ENCODE data around the gene CCNF.
A peak's percentile ranks its signal among the peaks of the same experiment; 100 is the strongest.

The CCNF gene

DNA sequence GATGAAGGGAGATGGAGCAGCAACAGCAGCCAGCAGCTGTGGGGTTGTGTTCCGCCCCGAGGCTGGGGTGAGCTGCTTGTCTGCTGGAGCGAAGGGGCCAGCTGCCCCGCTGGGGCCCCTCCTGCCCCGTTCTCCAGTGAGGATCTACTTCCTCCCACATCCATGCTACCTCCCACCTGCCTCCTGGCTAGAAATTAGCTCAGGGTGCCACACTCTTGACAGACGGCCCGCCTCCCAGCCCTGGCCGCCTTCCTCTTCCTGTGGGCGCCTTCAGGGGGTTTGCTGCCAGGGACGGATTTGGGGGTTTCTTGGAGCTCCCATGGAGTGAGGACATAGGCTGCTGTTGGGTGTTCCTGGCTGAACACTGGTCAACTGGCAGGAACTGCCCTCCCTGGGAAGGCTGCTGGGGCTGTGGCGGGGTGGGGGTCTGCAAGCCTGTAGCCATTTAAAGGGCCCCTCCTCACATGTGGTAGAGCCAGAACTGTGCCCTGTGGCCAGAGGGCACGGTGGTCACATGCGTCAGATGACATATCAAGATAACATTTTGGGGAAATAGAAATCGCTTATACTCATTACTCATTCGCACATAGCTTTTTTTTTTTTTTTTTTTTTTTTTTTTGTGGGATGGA is 58.8 kb downstream of the CCNF start:
- DNase-seq = no peak

DNA sequence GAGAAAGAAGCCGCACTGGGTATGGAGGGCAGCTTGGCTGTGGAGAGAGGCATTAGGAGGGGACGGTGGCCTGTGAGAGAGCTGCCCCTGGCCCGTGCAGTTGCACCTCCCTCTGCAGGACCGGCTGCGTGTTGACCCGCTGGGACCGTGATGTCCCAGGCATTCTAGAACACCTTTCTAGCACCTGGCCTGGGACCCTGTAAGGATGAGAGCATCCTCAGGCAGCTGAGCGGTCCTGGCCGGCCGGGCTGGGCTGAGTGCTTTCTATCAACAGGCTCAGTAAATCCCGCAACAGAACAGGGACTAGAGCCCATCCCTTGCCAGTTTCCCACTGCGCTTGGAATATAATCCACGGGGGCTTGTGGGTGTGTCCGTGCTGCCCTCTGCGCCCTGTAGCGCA is 60.3 kb downstream of the CCNF start:
- no peak for DNase-seq

GRCh38 chr16:2490190-2491105 is 61.2 kb downstream of the CCNF start:
- no peak for DNase-seq

DNA sequence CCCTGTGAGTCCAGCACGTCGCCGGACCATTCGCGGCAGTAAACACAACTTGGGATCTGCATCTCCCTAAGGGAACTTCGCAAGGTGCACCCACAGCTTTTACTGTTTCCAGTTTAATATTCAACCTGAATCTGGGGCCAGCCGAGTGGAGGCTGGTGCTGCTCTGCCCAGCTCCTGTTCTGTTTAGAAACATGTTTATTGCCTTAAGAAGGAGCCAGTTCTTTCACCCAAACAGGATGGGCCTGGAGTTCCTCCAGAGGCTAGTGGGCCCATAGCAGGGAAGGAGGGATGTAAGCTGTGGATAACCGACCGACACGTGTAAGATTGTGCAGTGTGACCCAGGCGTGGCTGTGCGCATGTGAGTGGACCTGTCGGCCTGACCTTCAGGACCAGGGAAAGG is 63.0 kb downstream of the CCNF start:
- DNase-seq = no peak

- DNase-seq = no peak
Measured at GRCh38 chr16:2493605-2494004, 64.4 kb downstream of the CCNF start.

DNA sequence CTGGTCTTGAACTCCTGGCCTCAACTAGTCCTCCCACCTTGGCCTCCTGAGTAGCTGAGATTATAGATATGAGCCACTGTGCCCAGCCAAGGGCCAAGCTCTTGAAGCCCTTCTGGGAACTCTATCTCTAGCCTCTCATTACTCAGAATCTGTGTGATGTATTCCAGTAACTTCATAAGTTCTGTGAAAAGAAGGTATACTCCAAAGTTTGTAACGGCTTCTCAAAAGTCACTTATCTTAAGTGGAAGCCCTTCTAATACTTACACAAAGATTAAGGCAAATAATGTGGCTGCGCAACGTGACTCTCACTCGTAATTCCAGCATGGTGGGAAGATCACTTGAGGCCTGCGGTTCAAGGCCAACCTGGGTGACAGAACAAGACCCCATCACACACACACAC is 65.4 kb downstream of the CCNF start:
- DNase-seq = no peak

GRCh38 chr16:2495041-2495440 is 65.8 kb downstream of the CCNF start:
- DNase-seq = no peak

GRCh38 chr16:2496223-2497115 is 67.2 kb downstream of the CCNF start:
- DNase-seq = no peak

GRCh38 chr16:2497116-2497630 is 67.9 kb downstream of the CCNF start:
- DNase-seq = no peak

GRCh38 chr16:2497695-2498484 is 68.6 kb downstream of the CCNF start:
- DNase-seq = no peak

DNA sequence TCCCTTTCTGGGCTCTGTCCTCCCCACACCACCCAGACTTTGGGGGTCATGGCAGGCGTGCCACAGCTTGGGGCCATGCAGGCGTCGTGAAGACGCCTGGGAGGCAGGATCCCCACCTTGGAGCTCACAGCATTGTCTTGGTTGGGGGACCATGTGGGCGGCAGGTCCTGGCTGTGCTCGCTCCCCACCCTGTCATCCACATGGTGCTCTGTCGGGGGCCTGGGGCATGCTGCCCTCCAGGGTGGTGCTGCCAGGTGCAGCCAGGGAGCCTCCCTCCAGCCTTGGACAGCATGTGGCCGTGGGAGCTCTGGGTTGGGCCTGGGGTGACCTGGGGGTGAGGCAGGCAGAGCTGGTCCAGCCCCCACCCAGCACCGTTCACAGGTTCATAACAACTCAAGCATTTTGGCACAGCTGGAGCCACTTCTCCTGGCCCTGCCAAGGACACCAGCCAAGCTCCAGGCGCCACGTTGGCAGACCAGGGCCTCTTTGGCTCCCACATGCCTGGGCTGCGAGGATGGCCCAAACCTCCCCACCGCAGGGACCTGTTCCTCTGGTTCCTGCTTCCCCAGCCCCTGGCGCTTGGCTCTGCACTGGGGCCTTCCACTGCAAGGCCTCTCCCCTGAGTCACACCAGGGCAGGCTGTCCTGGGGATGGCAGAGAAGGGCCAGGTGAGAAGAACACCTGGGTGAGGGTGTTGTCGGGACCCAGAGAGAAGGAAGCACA is 69.4 kb downstream of the CCNF start:
- DNase-seq = no peak

- DNase-seq = no peak
Measured at GRCh38 chr16:2499454-2499853, 70.2 kb downstream of the CCNF start.

GRCh38 chr16:2499890-2500429 is 70.7 kb downstream of the CCNF start:
- no peak for DNase-seq

- DNase-seq = no peak
Measured at GRCh38 chr16:2500430-2500917, 71.2 kb downstream of the CCNF start.

DNA sequence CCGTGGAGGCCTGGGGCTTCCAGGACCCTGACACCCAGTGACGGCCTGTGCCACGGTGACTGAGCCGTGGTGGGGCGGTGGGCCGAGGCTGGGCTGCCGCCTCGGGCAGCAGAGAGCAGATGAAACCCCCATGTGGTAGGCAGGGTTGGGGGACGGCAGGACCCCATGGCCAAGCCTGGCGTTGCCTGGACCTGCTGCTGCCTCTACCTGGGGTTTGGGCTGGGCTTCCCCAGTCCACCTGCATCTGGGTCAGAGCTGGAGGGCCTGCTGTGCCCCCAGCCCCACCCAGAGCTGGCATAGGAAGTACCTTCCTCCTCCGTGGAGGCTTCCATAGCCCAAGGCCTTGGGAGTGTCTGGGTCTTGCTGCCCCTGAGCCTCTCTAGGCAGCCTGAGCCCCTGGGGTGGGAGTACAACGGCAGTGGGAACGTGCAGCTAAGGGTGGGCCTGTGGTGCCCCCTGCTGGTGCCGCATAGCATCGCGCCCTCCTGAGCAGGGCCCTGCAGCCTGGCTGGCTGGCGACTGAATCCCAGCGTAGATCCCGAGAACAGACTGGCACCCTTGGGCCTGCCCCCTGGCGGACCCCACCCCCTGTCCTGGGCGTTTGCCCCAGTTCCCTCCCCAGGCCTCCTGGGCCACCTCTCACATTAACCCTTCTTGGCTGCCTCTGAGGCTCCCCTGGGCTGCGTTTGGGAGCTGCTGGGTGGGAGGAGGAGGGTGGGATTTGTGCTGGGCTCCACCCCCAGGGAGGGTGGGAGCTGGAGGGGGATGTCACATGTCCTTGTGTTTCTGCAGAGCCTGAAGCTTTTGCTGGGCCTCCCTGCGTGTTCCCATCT is 71.9 kb downstream of the CCNF start:
- DNase-seq = peak; percentile 43

- DNase-seq = no peak
Measured at GRCh38 chr16:2501946-2502895, 73.0 kb downstream of the CCNF start.

GRCh38 chr16:2505695-2506094 is 76.4 kb downstream of the CCNF start:
- DNase-seq = no peak

DNA sequence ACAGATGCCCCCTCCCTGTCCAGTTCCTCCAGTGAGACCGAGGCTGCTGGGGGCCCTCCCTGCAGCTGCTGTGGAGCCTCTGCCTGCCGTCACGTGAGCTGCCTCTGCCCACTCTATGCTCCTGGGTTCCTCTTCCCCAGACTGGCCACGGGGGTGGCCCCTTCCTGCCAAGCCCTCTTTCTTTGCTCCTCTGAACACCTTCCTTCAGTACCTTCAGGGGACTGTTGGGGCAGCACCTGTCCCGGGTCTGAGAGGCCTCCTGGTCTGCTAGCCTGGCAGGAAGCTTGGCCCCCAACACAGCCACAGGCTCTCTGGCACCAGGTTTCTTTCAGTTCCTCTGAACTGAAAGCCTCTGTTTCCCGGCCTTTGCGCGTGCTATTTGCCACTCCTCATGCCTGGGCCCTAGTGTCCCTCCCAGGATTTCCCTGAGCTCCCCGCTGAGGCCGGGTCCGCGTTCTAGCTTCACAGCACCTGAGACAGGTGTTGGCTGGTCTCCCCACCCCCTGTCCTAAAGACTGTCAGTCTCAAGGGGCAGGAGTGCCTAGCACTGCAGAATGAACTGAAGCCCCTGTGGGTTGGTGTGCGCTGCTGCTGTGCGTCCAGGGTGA is 77.9 kb downstream of the CCNF start:
- no peak for DNase-seq

- no peak for DNase-seq
Measured at GRCh38 chr16:2507665-2508064, 78.4 kb downstream of the CCNF start.

Measured in DMS153 (cell line).